ENCODE measurements around the gene FAM50A.

FAM50A gene

GRCh38 chrX:154467556-154467955, 23.6 kb downstream of the FAM50A start:
- no peak for TF ChIP-seq CTCF (IDR thresholded peaks at IDR 0.05; ENCODE audit: control insufficient read depth, extremely low read depth, insufficient read depth)
- H3K4me3 ChIP-seq (ENCODE audit: low read depth, low read length), result no peak overlapping the region
- DNase-seq (ENCODE audit: low read depth), result no peak

- DNase-seq (ENCODE audit: low read depth), result no peak
- H3K4me3 ChIP-seq (ENCODE audit: low read depth, low read length), result no peak overlapping the region
- TF ChIP-seq CTCF (IDR thresholded peaks at IDR 0.05; ENCODE audit: control insufficient read depth, extremely low read depth, insufficient read depth), result no peak
Measured at GRCh38 chrX:154468217-154468616, 24.3 kb downstream of the FAM50A start.

DNA sequence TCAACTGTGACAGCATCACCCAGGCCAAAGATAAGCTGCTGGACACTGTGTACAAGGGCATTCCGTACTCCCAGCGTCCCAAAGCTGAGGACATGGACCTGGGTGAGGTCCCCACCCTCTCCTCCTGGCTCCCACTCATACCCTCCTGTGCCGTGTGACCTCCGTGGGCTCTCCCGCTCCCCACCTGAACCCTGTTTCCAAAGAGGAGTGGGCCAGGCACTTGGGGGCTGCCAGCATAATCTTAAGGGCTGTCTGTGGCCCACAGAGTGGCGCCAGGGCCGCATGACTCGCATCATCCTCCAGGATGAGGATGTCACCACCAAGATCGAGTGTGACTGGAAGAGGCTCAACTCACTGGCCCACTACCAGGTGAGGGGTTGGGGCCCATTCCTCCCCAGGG, 25.2 kb downstream of the FAM50A start:
- no peak for DNase-seq (ENCODE audit: low read depth)
- H3K4me3 ChIP-seq (ENCODE audit: low read depth, low read length), result no peak overlapping the region
- no peak for TF ChIP-seq CTCF (IDR thresholded peaks at IDR 0.05; ENCODE audit: control insufficient read depth, extremely low read depth, insufficient read depth)

DNA sequence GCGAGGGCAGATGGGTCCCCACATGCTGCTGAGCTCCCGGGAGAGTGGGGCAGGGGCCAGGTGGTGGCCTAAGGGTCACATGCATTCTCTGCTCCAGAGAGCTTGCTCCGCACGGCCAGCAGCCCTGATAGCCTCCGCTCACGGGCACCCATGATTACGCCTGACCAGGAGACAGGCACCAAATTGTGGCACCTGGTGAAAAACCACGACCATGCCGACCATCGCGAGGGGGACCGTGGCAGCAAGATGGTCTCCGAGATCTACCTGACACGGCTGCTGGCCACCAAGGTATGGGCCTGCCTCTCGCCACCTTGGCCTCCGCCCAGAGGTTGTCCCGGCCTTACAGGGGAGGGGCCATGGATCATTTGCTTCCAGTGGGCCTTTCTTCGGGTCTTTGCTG, 25.9 kb downstream of the FAM50A start:
- no peak for DNase-seq (ENCODE audit: low read depth)
- TF ChIP-seq CTCF (IDR thresholded peaks at IDR 0.05; ENCODE audit: control insufficient read depth, extremely low read depth, insufficient read depth), result no peak
- no peak overlapping the region for H3K4me3 ChIP-seq (ENCODE audit: low read depth, low read length)

GRCh38 chrX:154470434-154470833, 26.5 kb downstream of the FAM50A start:
- no peak overlapping the region for H3K4me3 ChIP-seq (ENCODE audit: low read depth, low read length)
- DNase-seq (ENCODE audit: low read depth), result no peak
- TF ChIP-seq CTCF (IDR thresholded peaks at IDR 0.05; ENCODE audit: control insufficient read depth, extremely low read depth, insufficient read depth), result no peak

GRCh38 chrX:154470914-154471568, 27.1 kb downstream of the FAM50A start:
- no peak for TF ChIP-seq CTCF (IDR thresholded peaks at IDR 0.05; ENCODE audit: control insufficient read depth, extremely low read depth, insufficient read depth)
- no peak overlapping the region for H3K4me3 ChIP-seq (ENCODE audit: low read depth, low read length)
- DNase-seq (ENCODE audit: low read depth), result no peak
